ENCODE measurements around the gene FKBP6.
A peak's percentile ranks its signal among the peaks of the same experiment; 100 is the strongest.
"Not testable (repeated sequence)": the region's sequence is repeated elsewhere in the genome, so short reads cannot be mapped to it uniquely, and the experiment has no call there.

Gene FKBP6

GRCh38 chr7:73395538-73396503 lies 67.9 kb downstream of the FKBP6 start:
- no peak for DNase-seq

- DNase-seq: no peak
Observed at GRCh38 chr7:73397521-73398281, 69.7 kb downstream of the FKBP6 start.

- peak; percentile 53 to 77 for DNase-seq
Observed at GRCh38 chr7:73399185-73400050, 71.5 kb downstream of the FKBP6 start.

- not testable (repeated sequence) for DNase-seq
Observed at GRCh38 chr7:73404860-73405259, 76.9 kb downstream of the FKBP6 start.

Measured in stimulated activated CD4-positive, alpha-beta T cell treated with anti-CD3 and anti-CD28 coated beads, Interleukin-2, amount 100 ng/mL, for 24 hours (primary cell).